ENCODE results near the gene IFI6.
"Not testable (repeated sequence)": the region's sequence is repeated elsewhere in the genome, so short reads cannot be mapped to it uniquely, and the experiment has no call there.

IFI6 gene, protein sequence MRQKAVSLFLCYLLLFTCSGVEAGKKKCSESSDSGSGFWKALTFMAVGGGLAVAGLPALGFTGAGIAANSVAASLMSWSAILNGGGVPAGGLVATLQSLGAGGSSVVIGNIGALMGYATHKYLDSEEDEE

DNA sequence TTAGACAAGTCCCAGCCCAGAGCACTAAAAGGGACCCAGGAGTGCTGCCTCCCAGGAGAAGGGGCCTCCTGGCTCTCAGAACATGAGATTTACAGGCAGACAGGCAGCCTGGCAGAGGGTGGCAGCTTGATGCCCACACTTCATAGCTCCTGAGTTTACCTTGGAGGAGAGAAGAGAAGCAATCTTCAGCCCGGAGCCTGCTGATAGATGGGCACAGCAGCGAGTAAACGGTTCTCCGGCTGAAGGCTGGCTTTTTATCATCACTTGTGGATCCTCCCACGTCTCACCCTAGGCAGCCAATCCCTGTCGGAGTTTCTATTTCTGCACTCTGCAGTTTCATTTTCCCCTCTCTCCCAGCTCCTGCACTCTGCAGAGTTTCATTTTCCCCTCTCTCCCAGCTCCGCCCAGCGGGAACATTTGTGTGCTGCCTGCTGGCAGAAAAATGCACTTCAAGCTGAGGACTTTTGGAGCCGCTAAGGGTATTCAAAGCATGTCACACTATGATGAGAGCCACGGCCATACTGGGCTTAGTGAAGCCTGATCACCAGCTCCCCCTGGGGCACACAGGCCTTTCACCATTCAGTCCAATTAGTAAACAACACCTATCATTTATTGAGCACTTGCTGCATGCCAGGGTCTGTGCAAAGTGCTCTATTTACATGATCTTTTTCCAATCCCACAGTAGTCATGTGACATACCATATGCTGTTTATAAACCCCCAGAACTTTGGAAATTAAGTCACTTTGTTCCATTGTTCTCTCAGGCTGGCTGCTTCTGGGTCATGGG lies at the start of gene IFI6:
TSS of gene IFI6 (minus strand) at position 229 of the 786 bp plus-strand sequence. CDS start 2,878 bp downstream, outside the sequence.
- peak; percentile 98 for FAIRE-seq

DNA sequence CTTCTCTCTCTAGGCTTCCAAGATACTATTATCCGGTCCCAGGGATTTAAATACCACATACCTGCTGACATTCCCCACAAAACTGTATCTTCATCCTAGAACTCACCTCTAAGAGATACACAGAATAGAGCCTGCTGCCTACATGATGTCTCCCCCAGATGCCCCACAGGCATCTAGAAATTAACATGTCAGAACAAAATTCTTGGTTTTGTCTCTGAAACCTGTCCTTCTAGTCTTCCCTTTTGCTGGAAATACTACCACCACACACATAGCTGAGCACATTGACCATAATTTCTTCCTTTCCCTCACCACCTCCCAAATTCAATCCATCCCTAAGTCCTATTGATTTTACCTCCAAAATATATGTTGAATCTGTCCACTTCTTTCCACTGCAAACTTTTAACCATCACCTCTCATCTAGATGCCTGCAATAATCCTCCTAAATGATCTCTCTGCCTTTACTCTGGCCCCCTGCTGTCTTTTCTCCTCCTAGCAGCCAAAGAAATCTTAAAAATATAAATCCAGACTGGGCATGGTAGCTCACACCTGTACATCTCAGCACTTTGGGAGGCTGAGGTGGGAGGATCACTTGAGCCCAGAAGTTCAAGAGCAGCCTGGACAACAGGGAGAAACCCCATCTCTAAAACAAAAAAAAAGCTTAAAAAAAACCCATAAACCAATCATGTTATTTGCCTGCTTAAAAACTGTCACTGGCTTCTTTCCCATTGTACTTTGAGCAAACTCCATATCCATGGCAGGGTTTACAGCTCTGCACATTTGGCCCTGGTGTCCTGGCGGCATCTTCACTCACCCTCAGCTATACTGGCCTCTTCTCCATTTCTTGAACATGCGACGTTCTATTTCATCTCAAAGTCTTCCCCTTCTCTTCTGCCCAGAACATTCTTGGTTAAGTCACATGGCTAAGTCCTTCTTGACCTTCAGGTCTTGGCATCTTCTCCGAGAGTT lies 47.6 kb upstream of the IFI6 start:
- no peak for FAIRE-seq

DNA sequence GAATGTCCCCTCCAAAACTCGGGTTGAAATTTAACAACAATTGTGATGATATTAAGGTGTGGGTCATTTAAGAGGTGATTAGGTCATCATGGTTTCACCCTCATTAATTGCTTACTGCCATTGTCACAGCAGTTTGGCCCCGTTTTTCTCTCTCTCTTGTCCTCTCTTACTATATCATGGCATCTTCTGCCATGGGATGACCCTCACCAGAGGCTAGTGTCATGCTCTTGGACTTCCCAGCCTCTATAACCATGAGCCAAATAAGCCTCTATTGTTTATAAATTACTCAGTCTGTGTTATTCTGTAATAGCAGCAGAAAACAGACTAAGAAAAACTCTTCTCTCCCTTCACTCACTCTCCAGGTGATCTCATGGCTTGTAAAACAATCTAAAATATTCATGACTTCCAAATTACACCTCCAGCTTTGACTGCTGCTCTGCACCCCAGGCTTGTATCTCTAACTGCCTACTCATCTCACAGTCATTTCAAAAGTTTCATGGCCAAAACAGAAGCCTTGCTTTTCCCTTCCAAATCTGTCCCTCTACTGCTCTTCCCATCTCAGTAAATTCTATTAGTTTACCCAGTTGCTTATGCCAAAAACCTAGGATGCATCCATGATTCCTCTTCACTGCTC lies 44.4 kb upstream of the IFI6 start:
- FAIRE-seq: no peak

DNA sequence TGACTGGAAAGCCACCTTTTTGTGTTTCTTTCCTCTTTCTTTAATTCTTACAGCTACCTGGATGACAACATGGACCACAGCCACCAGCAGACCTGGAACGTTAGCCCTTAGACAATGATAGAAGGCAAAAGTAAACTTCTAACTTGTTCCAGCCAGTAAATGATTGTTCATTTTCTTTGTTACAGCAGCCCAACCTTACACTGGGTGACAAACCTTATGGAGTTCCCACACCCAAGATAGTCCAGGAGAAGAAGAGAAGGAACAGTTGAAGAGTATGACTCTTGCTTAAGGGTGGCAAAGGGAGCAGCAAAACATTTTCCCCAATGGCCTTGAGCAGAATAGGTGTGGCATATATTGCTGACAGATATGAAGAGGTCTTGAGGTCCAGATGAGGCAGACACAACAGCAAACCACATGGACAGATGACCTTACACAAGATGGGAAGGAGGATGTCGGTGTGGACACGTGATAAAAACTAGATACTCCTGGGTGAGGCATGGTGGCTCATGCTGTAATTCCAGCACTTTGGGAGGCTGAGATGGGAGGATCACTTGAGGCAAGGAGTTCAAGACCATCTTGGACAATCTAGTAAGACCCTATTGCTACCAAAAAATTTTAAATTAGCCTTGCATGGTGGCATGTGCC lies 42.0 kb upstream of the IFI6 start:
- no peak for FAIRE-seq

DNA sequence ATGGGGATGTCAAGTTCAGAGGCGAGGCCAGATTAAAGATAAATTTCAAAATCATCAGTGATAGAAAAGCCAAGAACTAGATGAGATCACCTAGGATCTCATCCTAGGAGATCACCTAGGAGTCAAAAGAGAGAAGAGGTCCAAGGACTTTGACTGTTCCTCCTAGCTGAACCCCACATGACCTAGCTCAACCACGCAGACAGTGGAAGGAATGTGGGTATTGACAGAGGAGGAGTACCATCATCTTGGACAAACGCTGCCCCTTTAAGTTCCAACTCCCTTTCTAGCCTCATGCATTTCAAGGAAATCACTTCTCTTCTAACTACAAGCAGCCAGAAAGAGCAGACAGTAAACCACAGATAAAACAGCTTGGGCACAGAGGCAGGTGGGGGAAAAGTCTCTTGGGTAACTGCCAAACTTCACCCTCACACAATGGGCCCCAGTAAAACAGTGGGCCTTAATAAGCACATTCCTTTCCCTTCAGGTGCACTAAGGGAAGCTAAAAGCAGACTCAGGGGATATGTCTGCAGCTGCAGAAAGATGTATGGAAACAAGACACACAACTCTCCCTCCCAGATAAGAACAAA lies 41.2 kb upstream of the IFI6 start:
- FAIRE-seq: no peak

DNA sequence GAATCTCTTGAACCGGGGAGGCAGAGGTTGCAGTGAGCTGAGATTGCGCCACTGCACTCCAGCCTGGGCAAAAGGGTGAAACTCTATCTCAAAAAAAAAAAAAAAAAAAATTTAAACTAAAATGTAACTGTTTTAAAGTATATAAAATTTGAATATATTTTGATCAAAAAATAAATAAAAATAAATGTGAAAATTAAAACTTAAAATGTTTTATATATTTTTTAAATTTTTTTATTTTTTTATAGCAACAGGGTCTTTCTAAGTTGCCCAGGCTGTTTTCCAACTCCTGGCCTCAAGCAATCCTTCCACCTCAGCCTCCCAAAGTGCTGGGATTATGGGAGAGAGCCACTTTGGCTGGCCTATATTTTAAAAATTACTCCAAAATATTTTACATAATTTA lies 38.6 kb upstream of the IFI6 start:
- no peak for FAIRE-seq

DNA sequence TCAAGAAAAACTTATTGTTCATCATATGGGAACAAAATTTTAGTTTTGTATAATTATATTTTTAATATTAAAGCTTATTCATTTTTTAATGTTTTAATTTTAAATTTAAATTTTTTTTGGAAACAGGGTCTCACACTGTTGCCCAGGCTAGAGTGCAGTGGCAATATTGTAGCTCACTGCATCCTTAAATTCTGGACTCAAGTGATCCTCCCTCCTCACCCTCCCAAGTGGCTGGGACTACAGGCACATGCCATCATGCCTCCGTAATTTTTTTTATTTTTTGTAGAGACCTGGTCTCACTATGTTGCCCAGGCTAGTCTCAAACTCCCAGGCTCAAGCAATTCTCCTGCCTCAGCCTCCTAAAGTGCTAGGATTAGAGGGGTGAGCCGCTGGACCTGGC lies 33.6 kb upstream of the IFI6 start:
- FAIRE-seq: no peak

DNA sequence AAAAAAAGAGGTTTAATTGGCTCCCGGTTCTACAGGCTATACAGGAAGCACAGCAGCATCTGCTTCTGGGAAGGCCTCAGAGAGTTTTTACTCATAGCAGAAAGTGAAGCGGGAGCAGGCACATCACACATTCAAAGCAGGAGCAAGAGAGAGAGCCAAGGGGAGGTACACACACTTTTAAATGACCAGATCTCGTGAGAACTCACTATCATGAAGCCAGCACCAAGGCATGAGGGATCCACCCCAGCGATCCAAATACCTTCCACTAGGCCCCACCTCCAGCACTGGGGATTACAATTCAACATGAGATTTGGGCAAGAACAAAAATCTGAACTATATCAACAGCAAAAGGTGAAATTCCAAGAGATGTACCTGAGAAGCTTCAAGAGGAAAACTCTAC lies 33.0 kb upstream of the IFI6 start:
- FAIRE-seq: no peak

DNA sequence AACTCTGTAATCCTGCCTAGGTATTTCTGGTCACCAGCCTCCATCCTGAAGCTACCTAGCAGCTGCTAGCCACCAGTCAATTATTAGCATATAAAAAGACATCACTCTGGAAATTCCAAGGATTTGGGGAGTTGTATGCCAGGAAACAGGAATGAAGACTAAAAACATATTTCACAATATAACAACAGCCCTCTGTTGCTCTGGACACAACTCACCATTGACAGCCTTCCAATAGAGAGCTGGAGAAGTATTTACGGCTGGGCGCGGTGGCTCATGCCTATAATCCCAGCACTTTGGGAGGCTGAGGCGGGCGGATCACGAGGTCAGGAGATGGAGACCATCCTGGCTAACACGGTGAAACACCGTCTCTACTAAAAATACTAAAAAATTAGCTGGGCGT lies 24.8 kb upstream of the IFI6 start:
- not testable (repeated sequence) for FAIRE-seq

DNA sequence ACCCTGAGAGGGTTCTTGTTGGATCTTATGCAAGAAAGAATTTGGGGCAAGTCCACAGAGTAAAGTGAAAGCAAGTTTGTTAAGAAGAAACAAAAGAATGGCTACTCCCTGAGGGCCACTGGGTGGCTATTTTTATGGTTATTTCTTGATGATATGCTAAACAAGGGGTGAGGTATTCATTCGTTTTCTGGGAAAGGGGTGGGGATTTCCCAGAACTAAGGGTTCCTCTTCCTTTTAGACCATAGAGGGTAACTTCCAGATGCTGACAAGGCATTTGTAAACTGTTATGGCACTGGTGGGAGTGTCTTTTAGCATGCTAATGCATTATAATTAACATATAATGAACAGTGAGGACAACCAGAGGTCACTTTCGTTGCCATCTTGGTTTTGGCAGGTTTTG lies 18.2 kb upstream of the IFI6 start:
- no peak for FAIRE-seq

DNA sequence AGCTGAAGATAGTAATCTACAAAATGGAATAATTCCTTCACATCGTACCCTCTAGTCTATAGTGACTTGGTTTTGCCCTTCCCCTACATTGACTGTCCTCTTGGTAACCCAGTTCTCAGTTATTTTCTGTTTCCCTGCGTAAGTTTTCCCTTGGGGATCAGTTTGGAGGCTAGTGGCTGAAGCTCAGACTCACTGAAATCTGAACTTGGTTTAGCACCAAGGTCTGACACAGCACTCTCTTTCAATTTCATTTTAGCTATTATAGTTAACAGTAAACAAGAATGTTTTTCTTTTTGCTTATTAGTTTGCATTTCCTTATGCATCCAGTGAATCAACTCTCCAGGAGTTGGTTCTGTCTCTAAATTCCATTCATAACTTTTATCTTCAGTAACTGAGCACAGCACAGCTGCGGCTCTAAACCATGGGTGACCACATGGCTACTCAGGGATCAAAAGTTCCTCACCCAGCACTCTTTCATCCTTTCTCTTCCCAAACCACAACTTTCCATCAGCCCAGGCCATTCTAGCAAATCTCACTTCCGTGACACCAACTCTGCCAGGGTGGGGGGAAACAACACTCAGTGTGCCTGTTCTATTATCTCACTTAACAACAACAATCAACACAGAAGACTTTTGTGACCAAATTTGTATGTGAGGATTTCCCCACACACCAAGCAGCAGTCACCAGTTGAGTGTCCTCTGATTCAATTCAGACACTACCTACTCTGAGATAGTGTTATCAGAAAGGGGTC lies 17.6 kb upstream of the IFI6 start:
- no peak for FAIRE-seq

DNA sequence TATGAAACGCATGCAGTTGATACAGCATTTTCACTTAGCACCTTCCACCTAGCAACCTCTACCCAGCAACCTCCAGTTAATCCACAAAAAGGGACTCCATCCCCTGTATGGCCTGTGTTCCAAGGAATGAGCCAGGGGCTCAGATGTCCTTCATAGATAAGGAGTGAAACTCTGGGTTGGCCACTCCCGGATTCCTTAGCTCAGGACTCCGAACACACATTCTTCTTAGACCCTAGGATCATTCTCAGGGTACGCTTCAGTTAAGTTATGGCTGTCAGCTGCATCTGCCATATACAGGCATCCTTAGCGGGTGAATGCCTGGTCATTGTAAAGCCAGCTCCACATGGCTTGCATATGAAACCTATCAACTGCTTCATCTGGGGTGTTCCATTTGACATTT lies 15.9 kb upstream of the IFI6 start:
- FAIRE-seq: no peak

DNA sequence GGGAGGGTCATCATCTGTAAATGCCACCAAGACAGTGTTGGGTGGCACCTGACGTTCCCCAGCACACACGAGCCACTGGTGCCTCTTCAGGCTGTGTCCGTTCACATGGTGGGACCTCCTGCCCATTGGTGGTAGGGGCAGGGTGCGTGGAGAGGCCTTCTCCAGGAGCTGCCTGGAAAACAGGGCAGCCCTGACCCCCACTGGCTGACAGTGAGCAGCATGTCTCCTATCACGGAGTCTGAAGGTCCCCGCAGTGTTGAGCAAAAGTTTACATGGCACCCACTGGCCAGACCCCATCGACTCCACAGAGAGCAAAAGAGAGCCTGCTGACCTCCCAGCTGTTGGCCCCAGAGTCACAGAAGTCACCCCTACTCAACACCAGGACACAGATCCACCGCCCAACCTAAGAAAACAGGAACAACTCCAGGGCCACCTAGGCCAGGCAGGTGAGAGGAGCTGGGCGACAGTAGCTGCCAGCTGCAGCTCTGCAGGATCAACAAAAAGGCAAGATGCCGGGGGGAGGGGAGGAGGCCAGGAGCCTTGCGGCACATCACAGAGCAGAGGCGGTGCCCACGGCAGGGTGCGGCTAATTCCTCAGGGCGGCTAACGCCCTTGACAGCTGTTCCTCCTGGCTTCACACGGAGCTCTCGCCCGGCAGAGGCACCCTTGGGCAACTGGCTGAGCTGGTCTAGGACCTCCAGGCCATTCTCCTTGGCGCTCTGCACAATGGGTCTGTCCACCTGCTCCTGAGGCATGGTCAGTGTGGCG lies 14.4 kb upstream of the IFI6 start:
- FAIRE-seq: no peak

DNA sequence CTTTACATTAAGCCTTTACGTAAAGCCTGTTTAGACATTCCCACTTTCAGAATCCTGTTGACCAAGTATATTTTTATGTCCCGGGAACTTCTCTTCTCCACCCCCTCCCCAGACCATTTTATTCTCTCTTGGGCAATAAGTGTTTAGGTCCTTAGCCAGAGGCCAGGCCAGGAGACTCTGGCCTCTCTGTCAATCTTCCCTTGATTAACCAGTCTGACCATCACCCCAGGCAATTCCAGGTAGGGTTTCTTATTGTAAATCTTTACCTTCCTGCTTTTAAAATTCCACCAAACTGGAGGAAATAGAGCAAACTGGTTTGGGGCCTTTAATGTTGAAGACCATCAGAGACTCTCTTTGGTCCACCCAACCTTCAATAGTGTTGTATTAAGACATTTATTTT lies 12.2 kb upstream of the IFI6 start:
- FAIRE-seq: no peak

DNA sequence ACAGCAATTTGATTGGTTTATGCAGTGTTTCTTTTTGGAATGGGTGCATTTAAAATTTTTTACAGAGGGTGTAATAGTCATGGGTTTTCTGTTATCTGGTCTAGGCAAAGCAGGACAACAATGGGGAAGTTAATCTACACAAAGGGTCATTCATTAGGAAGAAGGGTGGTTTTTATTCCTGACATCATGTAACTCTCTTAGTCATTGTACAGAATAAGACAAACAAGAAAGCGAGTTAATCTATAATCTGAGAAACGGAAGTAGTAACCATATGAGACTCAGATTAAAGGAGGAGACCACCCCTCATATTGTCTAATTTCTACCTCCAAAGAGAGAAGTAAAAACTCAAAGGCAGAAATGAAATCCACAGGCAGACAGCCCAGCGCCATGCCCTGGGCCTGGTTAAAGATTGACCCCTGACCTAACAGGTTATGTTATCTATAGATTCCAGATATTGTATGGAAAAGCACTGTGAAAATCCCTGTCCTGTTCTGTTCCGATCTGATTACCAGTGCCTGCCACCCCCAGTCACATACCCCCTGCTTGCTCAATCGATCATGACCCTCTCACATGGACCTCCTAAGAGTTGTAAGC lies 10.5 kb upstream of the IFI6 start:
- FAIRE-seq: no peak

DNA sequence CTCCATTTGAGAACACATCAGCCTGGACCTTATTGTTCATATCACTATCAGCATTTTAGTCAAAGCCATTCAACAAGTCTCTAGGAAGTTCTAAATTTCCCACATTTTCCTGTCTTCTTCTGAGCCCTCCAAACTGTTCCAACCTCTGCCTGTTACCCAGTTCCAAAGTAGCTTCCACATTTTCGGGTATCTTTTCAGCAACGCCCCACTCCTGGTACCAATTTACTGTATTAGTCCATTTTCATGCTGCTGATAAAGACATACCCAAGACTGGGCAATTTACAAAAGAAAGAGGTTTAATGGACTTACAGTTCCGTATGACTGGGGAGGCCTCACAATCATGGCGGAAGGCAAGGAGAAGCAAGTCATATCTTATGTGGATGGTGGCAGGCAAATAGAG lies 9.6 kb upstream of the IFI6 start:
- FAIRE-seq: not testable (repeated sequence)

DNA sequence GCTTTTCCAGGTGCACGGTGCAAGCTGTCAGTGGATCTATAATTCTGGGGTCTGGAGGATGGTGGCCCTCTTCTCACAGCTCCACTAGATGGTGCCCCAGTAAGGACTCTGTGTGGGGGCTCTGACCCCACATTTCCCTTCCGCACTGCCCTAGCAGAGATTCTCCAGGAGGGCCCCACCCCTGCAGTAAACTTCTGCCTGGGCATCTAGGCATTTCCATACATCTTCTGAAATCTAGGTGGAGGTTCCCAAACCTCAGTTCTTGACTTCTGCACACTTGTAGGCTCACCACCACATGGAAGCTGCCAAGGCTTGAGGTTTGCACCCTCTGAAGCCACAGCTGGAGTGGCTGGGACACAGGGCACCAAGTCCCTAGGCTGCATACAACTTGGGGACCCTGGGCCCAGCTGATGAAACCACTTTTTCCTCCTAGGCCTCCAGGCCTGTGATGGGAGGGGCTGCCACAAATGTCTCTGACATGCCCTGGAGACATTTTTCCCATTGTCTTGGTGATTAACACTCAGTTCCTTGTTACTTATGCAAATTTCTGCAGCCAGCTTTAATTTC lies 8.3 kb upstream of the IFI6 start:
- FAIRE-seq: not testable (repeated sequence)

DNA sequence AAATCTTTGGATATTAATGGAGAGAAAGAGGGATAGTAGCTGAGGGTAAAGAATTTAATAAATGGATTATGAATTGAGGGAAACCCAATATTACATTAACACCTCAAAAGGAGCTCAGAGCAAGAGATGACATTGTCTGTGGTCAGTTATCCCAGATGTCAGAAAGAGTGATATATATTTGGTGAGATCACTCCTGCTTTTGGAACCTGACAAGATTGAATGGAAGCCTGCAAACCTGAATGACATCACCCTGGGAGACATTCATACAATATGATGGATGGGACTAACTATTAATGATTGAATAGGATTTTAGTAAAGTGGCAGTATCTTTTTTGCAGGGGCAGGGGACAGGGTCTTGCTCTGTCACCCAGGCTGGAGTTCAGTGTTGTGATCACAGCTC lies 6.8 kb upstream of the IFI6 start:
- no peak for FAIRE-seq

DNA sequence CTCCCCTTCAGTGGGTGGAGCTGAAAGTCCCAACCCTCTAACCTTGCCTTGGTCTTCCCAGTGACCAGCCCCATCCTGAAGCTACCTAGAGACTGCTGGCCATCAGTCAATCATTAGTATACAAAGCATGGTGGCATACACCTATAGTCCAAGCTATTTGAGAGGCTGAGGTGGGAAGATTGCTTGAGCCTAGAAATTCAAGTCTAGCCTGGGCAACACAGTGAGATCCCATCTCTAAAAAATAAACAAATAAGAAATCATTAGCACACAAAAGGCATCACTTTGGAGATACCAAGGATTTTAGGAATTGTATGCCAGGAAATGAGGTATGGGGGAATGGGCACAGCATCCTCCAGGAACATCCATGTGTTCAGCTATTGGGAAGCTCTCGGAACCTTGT lies 4.4 kb upstream of the IFI6 start:
- FAIRE-seq: no peak

DNA sequence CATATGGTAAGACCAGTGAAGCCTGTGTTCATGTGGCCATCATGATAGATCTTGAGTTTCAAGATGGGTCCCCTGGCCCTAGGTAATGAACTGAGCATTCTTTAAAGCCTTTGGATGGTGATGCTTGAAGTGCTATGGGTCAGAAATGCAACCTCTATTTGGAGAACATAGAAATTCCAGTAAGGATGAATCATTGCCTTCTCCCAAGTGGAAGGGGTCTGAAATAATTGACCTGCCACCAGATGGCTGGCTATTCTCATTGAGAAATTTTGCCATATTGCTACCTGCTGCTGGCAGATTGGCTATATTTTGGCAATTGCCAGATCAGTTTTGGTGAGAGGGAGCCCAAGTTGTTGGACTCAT lies 739 bp upstream of the IFI6 start:
- no peak for FAIRE-seq
